Non-pigmented ciliary epithelial cell (primary cell): ENCODE data around the gene PAFAH2.

ENCODE experiments used
- DNase-seq: peaks from one replicate; pipeline ENCODE4 v3.0.0-alpha.2; 2010; ENCODE audit warnings: low read depth

The PAFAH2 gene

GRCh38 chr1:26031196-26031595, 33.3 kb upstream of the PAFAH2 start:
- no peak for DNase-seq

- DNase-seq = no peak
These were observed 32.1 kb upstream of the PAFAH2 start for GRCh38 chr1:26029864-26030481.

- no peak for DNase-seq
These were observed 31.4 kb upstream of the PAFAH2 start for GRCh38 chr1:26029054-26029863.

- no peak for DNase-seq
These were observed 30.7 kb upstream of the PAFAH2 start for GRCh38 chr1:26028490-26028980.

- DNase-seq = no peak
These were observed 30.0 kb upstream of the PAFAH2 start for GRCh38 chr1:26027716-26028489.

GRCh38 chr1:26025517-26025916, 27.7 kb upstream of the PAFAH2 start:
- DNase-seq = no peak

GRCh38 chr1:26025060-26025459, 27.2 kb upstream of the PAFAH2 start:
- DNase-seq = no peak

GRCh38 chr1:26023826-26024225, 26.0 kb upstream of the PAFAH2 start:
- no peak for DNase-seq

- DNase-seq = no peak
These were observed 25.1 kb upstream of the PAFAH2 start for GRCh38 chr1:26023009-26023408.

- no peak for DNase-seq
These were observed 24.5 kb upstream of the PAFAH2 start for GRCh38 chr1:26022404-26022779.

GRCh38 chr1:26021647-26022403, 24.0 kb upstream of the PAFAH2 start, which contains the start of gene EXTL1:
Gene EXTL1 (plus strand): TSS chr1:26021775. CDS start chr1:26022647, 872 bp downstream.
- peak; percentile 41 for DNase-seq

GRCh38 chr1:26020941-26021646, 23.2 kb upstream of the PAFAH2 start:
- DNase-seq = no peak

GRCh38 chr1:26020330-26020768, 22.5 kb upstream of the PAFAH2 start:
- DNase-seq = peak; percentile 35

- peak; percentile 51 for DNase-seq
These were observed 21.9 kb upstream of the PAFAH2 start for GRCh38 chr1:26019641-26020315.

GRCh38 chr1:26017606-26018005, 19.7 kb upstream of the PAFAH2 start:
- no peak for DNase-seq

- DNase-seq = no peak
These were observed 19.2 kb upstream of the PAFAH2 start for GRCh38 chr1:26016953-26017545.

- DNase-seq = no peak
These were observed 18.5 kb upstream of the PAFAH2 start for GRCh38 chr1:26016258-26016952.

GRCh38 chr1:26015358-26015757, 17.5 kb upstream of the PAFAH2 start:
- no peak for DNase-seq

- no peak for DNase-seq
These were observed 16.3 kb upstream of the PAFAH2 start for GRCh38 chr1:26014179-26014578.

- DNase-seq = no peak
These were observed 15.0 kb upstream of the PAFAH2 start for GRCh38 chr1:26012864-26013263.
